ENCODE data around the gene ASPG.

GRCh38 chr14:104131968-104132732, 46.6 kb downstream of the ASPG start:
- no peak for TF ChIP-seq CTCF (conservative IDR thresholded peaks at IDR 0.05; ENCODE audit: low read length)
- no peak for TF ChIP-seq EZH2phosphoT487 (IDR thresholded peaks at IDR 0.05; ENCODE audit: borderline replicate concordance, low read depth, low read length)

All from OCI-LY7 (cell line).